Measurements from ENCODE around the gene PRRX2.

DNA sequence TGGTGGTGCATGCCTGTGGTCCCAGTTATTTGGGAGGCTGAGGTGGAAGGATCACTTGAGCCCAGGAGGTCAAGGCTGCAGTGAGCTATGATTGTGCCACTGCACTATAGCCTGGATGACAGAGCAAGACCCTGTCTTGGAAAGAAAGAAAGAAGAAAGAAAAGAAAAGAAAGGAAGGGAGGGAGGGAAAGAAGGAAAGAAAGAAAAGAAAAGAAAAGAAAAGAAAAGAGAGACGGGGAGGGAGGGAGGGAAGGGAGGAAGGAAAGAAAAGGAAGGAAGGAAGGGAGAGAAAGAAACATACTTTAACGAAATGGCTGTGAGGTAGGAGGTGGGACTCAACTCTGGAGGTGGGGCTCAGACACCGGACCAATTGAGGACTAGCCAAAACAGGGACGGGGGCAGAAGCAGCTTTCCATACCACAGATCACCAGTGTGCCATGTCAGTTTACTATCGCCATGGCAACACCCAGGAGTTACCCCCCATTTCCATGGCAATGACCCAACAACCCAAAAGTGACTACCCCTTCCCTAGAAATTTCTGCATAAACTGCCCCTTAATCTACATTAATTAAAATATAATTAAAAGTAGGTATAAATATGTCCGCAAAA lies 66.1 kb downstream of the PRRX2 start:
- TF ChIP-seq, protein P1, sequence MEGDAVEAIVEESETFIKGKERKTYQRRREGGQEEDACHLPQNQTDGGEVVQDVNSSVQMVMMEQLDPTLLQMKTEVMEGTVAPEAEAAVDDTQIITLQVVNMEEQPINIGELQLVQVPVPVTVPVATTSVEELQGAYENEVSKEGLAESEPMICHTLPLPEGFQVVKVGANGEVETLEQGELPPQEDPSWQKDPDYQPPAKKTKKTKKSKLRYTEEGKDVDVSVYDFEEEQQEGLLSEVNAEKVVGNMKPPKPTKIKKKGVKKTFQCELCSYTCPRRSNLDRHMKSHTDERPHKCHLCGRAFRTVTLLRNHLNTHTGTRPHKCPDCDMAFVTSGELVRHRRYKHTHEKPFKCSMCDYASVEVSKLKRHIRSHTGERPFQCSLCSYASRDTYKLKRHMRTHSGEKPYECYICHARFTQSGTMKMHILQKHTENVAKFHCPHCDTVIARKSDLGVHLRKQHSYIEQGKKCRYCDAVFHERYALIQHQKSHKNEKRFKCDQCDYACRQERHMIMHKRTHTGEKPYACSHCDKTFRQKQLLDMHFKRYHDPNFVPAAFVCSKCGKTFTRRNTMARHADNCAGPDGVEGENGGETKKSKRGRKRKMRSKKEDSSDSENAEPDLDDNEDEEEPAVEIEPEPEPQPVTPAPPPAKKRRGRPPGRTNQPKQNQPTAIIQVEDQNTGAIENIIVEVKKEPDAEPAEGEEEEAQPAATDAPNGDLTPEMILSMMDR (IDR thresholded peaks at IDR 0.05; ENCODE audit: poor library complexity): no peak
- TF ChIP-seq EZH2 (IDR thresholded peaks at IDR 0.05; ENCODE audit: borderline replicate concordance) (no peak), EZH2phosphoT487 (IDR thresholded peaks at IDR 0.05; ENCODE audit: low read depth, severe bottlenecking, unreplicated experiment) (no peak)
